AG04450 (cell line): ENCODE data around the gene ST6GAL1. TPM values are rescaled to one million over a fixed set of nuclear protein-coding genes. Genes with fewer than 3 reads are reported as not detected.

ENCODE experiments used
- CTCF ChIA-PET: fragments of 300-600, 350-600 bp; formaldehyde crosslinking; extraction: SDS; loops from one replicate; lab custom pipeline; 2022; ENCODE audit warnings: antibody characterized with exemption, inconsistent platforms; lab: Charles Lee
- POLR2A ChIA-PET: fragments of 350-600 bp; formaldehyde crosslinking; extraction: SDS; loops from one replicate; lab custom pipeline; 2021; ENCODE audit warnings: antibody characterized with exemption, inconsistent platforms; lab: Yijun Ruan, JAX
- DNase-seq: peaks from one replicate; pipeline ENCODE4 v3.0.0-alpha.2; 2011; ENCODE audit warnings: low read depth, low spot score
- H3K27ac ChIP-seq: one replicate; pipeline ENCODE4 v1.5.1; 2012; ENCODE audit warnings: low read depth, low read length, control low read depth
- H3K27me3 ChIP-seq: one replicate; pipeline ENCODE4 v1.6.0; 2012; ENCODE audit warnings: low read length; ENCODE audit not compliant: control insufficient read depth, insufficient read depth
- H3K4me3 ChIP-seq: 2 replicates; pipeline ENCODE4 v1.5.1; 2011; ENCODE audit warnings: mild to moderate bottlenecking, low read depth, low read length, control low read depth
- H3K9me3 ChIP-seq: 2 replicates; pipeline ENCODE4 v1.5.1; 2012; ENCODE audit warnings: low read length; ENCODE audit not compliant: control insufficient read depth, insufficient read depth
- polyA plus RNA-seq: library from polyadenylated mRNA; depleted of rRNA; stranded (reverse); fragments of >200 nt; gene quantifications from 2 replicates; pipeline ENCODE4 v1.2.3, GENCODE V29; 2011
- TF ChIP-seq, protein P1 (sequence below): IDR thresholded peaks from 2 replicates; pipeline ENCODE4 v1.5.1; 2011; ENCODE audit warnings: low read depth, low read length, control low read depth, inconsistent platforms

The ST6GAL1 gene
- polyA plus RNA-seq, 1 experiment, result 11.8 TPM

DNA sequence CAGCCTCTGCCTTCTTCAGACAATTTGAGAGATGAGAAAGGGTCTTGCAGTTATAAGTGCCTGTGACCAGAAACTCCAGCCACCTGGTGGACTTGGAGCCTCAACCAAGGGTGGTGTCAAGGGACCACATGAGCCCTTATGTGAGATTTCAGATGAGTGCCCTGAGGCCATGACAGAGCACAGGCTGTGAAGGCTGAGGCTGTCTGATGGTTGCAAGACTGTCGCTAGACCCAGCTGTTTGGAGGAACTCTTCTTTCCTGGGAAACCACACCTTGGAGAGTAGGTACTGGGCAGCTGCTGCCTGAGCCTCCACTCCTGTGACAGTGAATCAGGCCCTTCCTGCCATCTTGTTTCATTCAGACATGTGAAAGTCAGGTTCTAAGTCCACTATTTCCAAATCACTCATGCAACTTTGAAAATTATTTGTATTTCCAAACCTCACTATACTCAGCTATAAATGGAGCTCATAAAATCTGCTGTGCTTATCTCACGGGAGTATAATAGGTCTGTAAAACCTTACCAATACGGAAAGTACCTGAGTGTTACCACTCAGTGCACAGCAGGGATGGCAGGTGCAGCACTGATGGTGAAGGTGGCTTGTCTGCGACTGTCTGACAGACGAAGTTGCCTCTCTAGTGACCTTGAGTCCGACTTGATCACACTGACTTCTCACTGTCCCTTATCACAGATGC is 109.5 kb downstream of the ST6GAL1 start:
- CTCF ChIA-PET, result no interaction called here

DNA sequence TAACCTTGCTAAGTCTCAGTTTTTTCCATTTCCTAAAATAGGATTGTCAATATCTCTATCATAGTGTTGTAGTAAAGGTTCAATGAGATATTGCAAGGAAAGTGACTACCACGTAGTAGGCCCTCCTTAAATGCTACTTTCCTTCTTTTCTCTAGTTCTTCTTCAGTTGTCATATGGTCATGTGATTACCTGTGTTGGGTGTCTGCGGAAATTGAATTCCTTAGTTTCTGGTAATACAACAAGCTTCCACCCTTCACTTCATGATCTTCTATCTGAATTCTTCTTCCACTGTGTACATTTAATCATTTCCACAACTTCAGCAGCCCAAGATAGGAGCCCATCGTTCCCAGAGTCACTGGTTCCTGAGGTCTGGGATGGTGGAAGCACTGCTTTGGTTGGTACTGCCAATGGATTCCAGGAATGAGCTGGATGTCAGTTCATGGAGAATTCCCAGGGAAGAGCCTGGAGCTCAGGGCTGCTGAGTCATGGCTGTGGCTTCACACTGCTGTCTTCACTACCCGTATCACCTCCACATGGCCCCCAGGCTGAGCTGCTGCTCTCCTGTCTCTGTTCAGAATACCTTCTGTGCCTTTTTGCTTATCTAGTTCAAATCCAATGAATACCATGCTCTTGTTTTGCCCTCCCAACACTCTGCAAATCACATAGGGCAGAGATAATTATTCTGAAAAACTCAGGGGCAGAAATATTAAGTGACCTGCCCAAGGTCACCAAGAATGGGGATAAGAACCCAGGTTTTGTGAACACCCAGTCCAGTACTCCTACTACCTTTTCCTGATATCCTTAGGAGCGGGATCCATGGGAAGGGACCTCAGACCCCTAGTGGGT is 110.4 kb downstream of the ST6GAL1 start:
- H3K4me3 ChIP-seq, result no peak overlapping the region
- TF ChIP-seq, protein P1, sequence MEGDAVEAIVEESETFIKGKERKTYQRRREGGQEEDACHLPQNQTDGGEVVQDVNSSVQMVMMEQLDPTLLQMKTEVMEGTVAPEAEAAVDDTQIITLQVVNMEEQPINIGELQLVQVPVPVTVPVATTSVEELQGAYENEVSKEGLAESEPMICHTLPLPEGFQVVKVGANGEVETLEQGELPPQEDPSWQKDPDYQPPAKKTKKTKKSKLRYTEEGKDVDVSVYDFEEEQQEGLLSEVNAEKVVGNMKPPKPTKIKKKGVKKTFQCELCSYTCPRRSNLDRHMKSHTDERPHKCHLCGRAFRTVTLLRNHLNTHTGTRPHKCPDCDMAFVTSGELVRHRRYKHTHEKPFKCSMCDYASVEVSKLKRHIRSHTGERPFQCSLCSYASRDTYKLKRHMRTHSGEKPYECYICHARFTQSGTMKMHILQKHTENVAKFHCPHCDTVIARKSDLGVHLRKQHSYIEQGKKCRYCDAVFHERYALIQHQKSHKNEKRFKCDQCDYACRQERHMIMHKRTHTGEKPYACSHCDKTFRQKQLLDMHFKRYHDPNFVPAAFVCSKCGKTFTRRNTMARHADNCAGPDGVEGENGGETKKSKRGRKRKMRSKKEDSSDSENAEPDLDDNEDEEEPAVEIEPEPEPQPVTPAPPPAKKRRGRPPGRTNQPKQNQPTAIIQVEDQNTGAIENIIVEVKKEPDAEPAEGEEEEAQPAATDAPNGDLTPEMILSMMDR, result no peak
- ChIA-PET CTCF (no interaction called here), POLR2A (no interaction called here)
- no peak overlapping the region for H3K27ac ChIP-seq
- DNase-seq, result no peak
- no peaks in the 10 kb centered on the region for H3K27me3 ChIP-seq
- H3K9me3 ChIP-seq, result no peaks in the 10 kb centered on the region

More for the DNA sequence above, 109.5 kb downstream of the ST6GAL1 start:
- TF ChIP-seq, protein P1, result no peak
- H3K27me3 ChIP-seq, result no peaks in the 10 kb centered on the region
- H3K9me3 ChIP-seq, result no peaks in the 10 kb centered on the region
- POLR2A ChIA-PET, result no interaction called here
- H3K4me3 ChIP-seq, result no peak overlapping the region
- no peak for DNase-seq
- H3K27ac ChIP-seq, result no peak overlapping the region

DNA sequence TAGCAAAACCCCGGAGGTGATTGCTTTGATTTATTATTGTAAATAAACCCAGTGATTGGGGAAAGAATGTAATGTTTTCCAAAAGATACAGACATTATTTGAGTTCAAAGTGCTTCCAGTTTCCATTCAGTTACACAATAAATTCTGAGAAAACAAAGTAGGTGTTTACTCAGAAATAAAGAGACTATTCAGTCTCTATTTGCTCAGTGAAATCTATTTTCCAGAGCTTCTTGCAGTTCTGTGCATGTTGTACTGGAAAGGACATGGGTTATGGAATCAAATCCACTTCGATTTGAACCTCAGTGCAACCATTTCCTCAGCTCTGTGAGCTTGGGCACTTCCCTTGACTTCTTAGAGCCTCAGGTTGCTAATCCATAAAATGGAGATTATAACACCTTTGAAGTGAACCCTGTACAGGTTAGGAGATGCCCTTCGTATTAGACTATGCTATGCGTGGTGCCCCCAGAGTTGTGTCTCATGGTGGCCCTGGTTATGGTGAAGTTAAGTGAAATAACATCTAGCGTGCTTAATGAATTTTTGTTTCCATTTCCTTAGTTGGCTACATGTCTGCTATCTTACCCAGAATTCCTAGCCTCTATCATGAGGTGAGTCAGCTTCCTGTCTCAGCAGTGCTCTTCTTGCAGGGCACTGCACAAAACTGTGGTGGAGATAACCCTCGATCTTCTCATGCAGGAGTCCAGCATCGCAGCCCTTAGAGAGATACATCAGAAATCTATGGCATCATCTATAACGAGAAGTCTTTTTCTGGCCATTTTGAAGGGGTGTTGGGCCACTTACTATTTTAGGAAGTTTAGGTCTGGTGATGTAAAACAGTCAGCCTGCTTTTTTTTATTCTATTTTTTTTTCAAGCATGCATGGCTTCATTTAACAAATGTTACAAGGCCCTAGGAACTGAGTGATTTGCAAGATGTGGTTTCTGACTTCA is 111.3 kb downstream of the ST6GAL1 start:
- CTCF ChIA-PET, result no interaction called here
- TF ChIP-seq, protein P1, result no peak
- POLR2A ChIA-PET, result no interaction called here

DNA sequence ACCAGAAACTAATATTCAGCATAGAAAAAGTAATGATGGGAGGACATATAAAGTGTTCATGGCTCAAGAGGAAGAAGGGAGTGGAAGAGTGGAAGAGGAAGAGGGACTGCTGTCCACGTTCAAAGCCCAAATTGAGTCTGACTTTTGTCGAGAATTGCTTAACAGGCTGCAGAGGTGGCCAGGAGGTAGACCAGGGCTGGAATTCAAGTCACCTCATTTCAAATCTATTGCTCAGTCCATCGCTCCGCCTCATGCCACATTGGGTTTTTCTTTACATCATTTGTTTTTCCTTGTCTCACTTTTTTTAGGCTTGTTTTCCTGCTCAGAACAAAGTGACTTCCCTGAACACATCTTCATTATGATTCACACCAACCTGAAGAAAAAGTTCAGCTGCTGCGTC is 112.0 kb downstream of the ST6GAL1 start:
- Histone ChIP-seq H3K4me3 (no peak overlapping the region), H3K27me3 (no peaks in the 10 kb centered on the region), H3K27ac (no peak overlapping the region), H3K9me3 (no peaks in the 10 kb centered on the region)
- POLR2A ChIA-PET, result no interaction called here
- CTCF ChIA-PET, result no interaction called here
- TF ChIP-seq, protein P1, result no peak
- DNase-seq, result no peak

More for the DNA sequence above, 111.3 kb downstream of the ST6GAL1 start:
- Histone ChIP-seq H3K4me3 (no peak overlapping the region), H3K27ac (no peak overlapping the region), H3K27me3 (no peaks in the 10 kb centered on the region), H3K9me3 (no peaks in the 10 kb centered on the region)
- no peak for DNase-seq
